ENCODE results near the gene SMNDC1.
"Not testable (repeated sequence)": the region's sequence is repeated elsewhere in the genome, so short reads cannot be mapped to it uniquely, and the experiment has no call there.

Gene SMNDC1

DNA sequence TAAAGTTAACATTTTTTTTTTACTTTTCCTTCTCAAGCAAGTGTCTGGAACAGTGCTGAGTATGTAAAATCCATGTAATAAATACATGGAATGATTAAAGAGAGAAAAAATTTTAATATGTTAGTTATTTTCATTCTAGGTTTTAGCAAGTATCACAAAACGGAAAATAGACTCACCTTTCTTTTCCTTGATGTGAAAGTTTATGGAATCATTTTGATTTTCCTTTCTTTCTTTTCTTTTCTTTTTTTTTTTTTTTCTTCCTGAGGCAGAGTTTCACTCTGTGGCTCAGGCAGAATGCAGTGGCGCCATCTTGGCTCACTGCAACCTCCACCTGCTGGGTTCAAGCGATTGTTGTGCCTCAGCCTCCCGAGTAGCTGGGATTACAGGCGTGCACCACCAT, 28.1 kb downstream of the SMNDC1 start:
- H3K4me1 ChIP-seq (ENCODE audit: insufficient read depth, low read length): peaks cover 8% of the 10 kb centered on the region; the same call in 1 of the 2 replicates
- H3K4me3 ChIP-seq (ENCODE audit: low read length): no peak overlapping the region
- no peaks in the 10 kb centered on the region for H3K27me3 ChIP-seq (ENCODE audit: insufficient read depth, low read length)
- no peak overlapping the region for H3K27ac ChIP-seq (ENCODE audit: low read length)
- no peaks in the 10 kb centered on the region for H3K9me3 ChIP-seq (ENCODE audit: insufficient read depth, low read depth, low read length)
- H3K36me3 ChIP-seq (ENCODE audit: insufficient read depth, low read depth, low read length): peaks cover 3% of the 10 kb centered on the region; the same call in 1 of the 2 replicates
- H3K9ac ChIP-seq (ENCODE audit: low read depth, low read length): no peak overlapping the region

GRCh38 chr10:110275128-110275729, 29.5 kb downstream of the SMNDC1 start:
- Histone ChIP-seq H3K27ac (ENCODE audit: low read length) (no peak overlapping the region), H3K36me3 (ENCODE audit: insufficient read depth, low read depth, low read length) (peaks cover 3% of the 10 kb centered on the region; the same call in 1 of the 2 replicates), H3K9ac (ENCODE audit: low read depth, low read length) (no peak overlapping the region), H3K4me1 (ENCODE audit: insufficient read depth, low read length) (peaks cover 8% of the 10 kb centered on the region; the same call in 1 of the 2 replicates), H3K9me3 (ENCODE audit: insufficient read depth, low read depth, low read length) (no peaks in the 10 kb centered on the region), H3K27me3 (ENCODE audit: insufficient read depth, low read length) (no peaks in the 10 kb centered on the region), H3K4me3 (ENCODE audit: low read length) (no peak overlapping the region)

GRCh38 chr10:110274647-110275046, 30.1 kb downstream of the SMNDC1 start:
- Histone ChIP-seq H3K27ac (ENCODE audit: low read length) (no peak overlapping the region), H3K27me3 (ENCODE audit: insufficient read depth, low read length) (no peaks in the 10 kb centered on the region), H3K4me1 (ENCODE audit: insufficient read depth, low read length) (peaks cover 8% of the 10 kb centered on the region; the same call in 1 of the 2 replicates), H3K9ac (ENCODE audit: low read depth, low read length) (no peak overlapping the region), H3K9me3 (ENCODE audit: insufficient read depth, low read depth, low read length) (no peaks in the 10 kb centered on the region), H3K36me3 (ENCODE audit: insufficient read depth, low read depth, low read length) (no peaks in the 10 kb centered on the region; the same call in 1 of the 2 replicates), H3K4me3 (ENCODE audit: low read length) (no peak overlapping the region)

GRCh38 chr10:110274072-110274627, 30.6 kb downstream of the SMNDC1 start:
- Histone ChIP-seq H3K27ac (ENCODE audit: low read length) (no peak overlapping the region), H3K4me1 (ENCODE audit: insufficient read depth, low read length) (peaks cover 8% of the 10 kb centered on the region; the same call in 1 of the 2 replicates), H3K36me3 (ENCODE audit: insufficient read depth, low read depth, low read length) (no peaks in the 10 kb centered on the region), H3K27me3 (ENCODE audit: insufficient read depth, low read length) (no peaks in the 10 kb centered on the region), H3K4me3 (ENCODE audit: low read length) (no peak overlapping the region), H3K9me3 (ENCODE audit: insufficient read depth, low read depth, low read length) (no peaks in the 10 kb centered on the region), H3K9ac (ENCODE audit: low read depth, low read length) (peak overlapping the region; percentile 13; the same call in 1 of the 2 replicates)

GRCh38 chr10:110273474-110273873, 31.2 kb downstream of the SMNDC1 start:
- Histone ChIP-seq H3K4me1 (ENCODE audit: insufficient read depth, low read length) (peaks cover 8% of the 10 kb centered on the region; the same call in 1 of the 2 replicates), H3K9me3 (ENCODE audit: insufficient read depth, low read depth, low read length) (no peaks in the 10 kb centered on the region), H3K4me3 (ENCODE audit: low read length) (no peak overlapping the region), H3K36me3 (ENCODE audit: insufficient read depth, low read depth, low read length) (no peaks in the 10 kb centered on the region), H3K9ac (ENCODE audit: low read depth, low read length) (no peak overlapping the region), H3K27me3 (ENCODE audit: insufficient read depth, low read length) (no peaks in the 10 kb centered on the region), H3K27ac (ENCODE audit: low read length) (no peak overlapping the region)

- H3K9ac ChIP-seq (ENCODE audit: low read depth, low read length); H3K27ac ChIP-seq (ENCODE audit: low read length); H3K9me3 ChIP-seq (ENCODE audit: insufficient read depth, low read depth, low read length); H3K4me3 ChIP-seq (ENCODE audit: low read length); H3K4me1 ChIP-seq (ENCODE audit: insufficient read depth, low read length); H3K36me3 ChIP-seq (ENCODE audit: insufficient read depth, low read depth, low read length); H3K27me3 ChIP-seq (ENCODE audit: insufficient read depth, low read length): not testable (repeated sequence)
Observed at GRCh38 chr10:110272995-110273394, 31.7 kb downstream of the SMNDC1 start.

DNA sequence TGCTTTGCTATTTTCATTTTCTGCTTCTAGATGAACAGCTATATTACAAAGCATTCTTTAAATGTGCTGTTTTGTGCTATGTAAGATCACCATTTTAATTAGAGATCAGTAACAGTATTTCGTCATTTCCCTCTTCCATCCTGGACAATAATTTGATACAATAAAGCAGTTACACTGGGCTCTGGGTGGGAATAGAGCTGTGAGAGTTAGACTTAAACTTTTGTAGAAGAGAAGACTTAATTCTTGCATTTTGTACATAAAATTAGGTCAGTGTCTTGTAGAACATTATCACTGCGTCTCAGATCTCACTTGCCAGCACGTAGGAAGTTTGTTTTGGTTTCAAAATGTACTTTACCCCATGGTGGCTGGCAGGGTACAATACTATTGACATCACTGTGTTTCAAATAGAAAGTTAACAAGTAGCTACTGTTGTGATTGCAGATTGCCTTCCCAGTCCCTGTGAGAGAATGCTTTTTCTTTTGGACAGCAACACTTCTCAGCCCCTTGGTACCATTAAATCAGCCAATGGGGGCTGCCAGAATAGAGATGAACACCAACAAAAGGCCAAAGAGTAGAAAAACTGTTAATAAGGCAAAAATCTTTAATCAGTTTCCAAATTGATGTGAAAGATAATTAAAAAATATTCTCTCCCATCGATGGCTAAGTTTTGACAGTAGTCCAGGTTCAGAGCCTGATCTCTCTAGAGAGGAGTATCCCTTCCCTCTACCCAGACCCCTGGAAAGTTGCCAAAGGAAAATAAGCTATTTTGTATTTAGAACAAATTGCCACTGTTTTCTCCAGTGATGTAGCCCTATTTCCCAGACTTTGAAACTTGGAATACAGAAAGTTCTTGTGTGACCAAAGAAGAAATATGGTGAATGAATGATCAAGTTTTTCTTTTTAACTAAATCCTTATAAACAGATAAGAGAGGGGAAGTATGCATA, 35.1 kb downstream of the SMNDC1 start:
- Histone ChIP-seq H3K27me3 (ENCODE audit: insufficient read depth, low read length) (no peaks in the 10 kb centered on the region), H3K9ac (ENCODE audit: low read depth, low read length) (no peak overlapping the region), H3K36me3 (ENCODE audit: insufficient read depth, low read depth, low read length) (no peaks in the 10 kb centered on the region), H3K4me1 (ENCODE audit: insufficient read depth, low read length) (peaks cover 8% of the 10 kb centered on the region; the same call in 1 of the 2 replicates), H3K9me3 (ENCODE audit: insufficient read depth, low read depth, low read length) (no peaks in the 10 kb centered on the region), H3K4me3 (ENCODE audit: low read length) (no peak overlapping the region), H3K27ac (ENCODE audit: low read length) (no peak overlapping the region)

- Histone ChIP-seq H3K4me1 (ENCODE audit: insufficient read depth, low read length) (0 out of 2 replicates have a peak, but pooled peaks cover 2% of the 10 kb centered on the region), H3K9ac (ENCODE audit: low read depth, low read length) (no peak overlapping the region), H3K9me3 (ENCODE audit: insufficient read depth, low read depth, low read length) (no peaks in the 10 kb centered on the region), H3K4me3 (ENCODE audit: low read length) (no peak overlapping the region), H3K36me3 (ENCODE audit: insufficient read depth, low read depth, low read length) (no peaks in the 10 kb centered on the region), H3K27ac (ENCODE audit: low read length) (no peak overlapping the region), H3K27me3 (ENCODE audit: insufficient read depth, low read length) (no peaks in the 10 kb centered on the region)
Observed at GRCh38 chr10:110268971-110269370, 35.7 kb downstream of the SMNDC1 start.

- no peaks in the 10 kb centered on the region for H3K36me3 ChIP-seq (ENCODE audit: insufficient read depth, low read depth, low read length)
- H3K27me3 ChIP-seq (ENCODE audit: insufficient read depth, low read length): no peaks in the 10 kb centered on the region
- H3K27ac ChIP-seq (ENCODE audit: low read length): no peak overlapping the region
- no peaks in the 10 kb centered on the region for H3K9me3 ChIP-seq (ENCODE audit: insufficient read depth, low read depth, low read length)
- no peak overlapping the region for H3K4me3 ChIP-seq (ENCODE audit: low read length)
- no peaks in the 10 kb centered on the region for H3K4me1 ChIP-seq (ENCODE audit: insufficient read depth, low read length)
- H3K9ac ChIP-seq (ENCODE audit: low read depth, low read length): no peak overlapping the region
Observed at GRCh38 chr10:110268442-110268841, 36.3 kb downstream of the SMNDC1 start.

GRCh38 chr10:110267276-110267675, 37.4 kb downstream of the SMNDC1 start:
- H3K9me3 ChIP-seq (ENCODE audit: insufficient read depth, low read depth, low read length): no peaks in the 10 kb centered on the region
- no peak overlapping the region for H3K9ac ChIP-seq (ENCODE audit: low read depth, low read length)
- H3K27me3 ChIP-seq (ENCODE audit: insufficient read depth, low read length): no peaks in the 10 kb centered on the region
- H3K36me3 ChIP-seq (ENCODE audit: insufficient read depth, low read depth, low read length): no peaks in the 10 kb centered on the region
- no peaks in the 10 kb centered on the region for H3K4me1 ChIP-seq (ENCODE audit: insufficient read depth, low read length)
- no peak overlapping the region for H3K4me3 ChIP-seq (ENCODE audit: low read length)
- H3K27ac ChIP-seq (ENCODE audit: low read length): no peak overlapping the region

- Histone ChIP-seq H3K4me3 (ENCODE audit: low read length) (no peak overlapping the region), H3K36me3 (ENCODE audit: insufficient read depth, low read depth, low read length) (no peaks in the 10 kb centered on the region), H3K27ac (ENCODE audit: low read length) (no peak overlapping the region), H3K9me3 (ENCODE audit: insufficient read depth, low read depth, low read length) (no peaks in the 10 kb centered on the region), H3K4me1 (ENCODE audit: insufficient read depth, low read length) (no peaks in the 10 kb centered on the region), H3K27me3 (ENCODE audit: insufficient read depth, low read length) (no peaks in the 10 kb centered on the region), H3K9ac (ENCODE audit: low read depth, low read length) (no peak overlapping the region)
Observed at GRCh38 chr10:110265573-110266193, 39.0 kb downstream of the SMNDC1 start.
